ENCODE data around the gene RAB8B.

DNA sequence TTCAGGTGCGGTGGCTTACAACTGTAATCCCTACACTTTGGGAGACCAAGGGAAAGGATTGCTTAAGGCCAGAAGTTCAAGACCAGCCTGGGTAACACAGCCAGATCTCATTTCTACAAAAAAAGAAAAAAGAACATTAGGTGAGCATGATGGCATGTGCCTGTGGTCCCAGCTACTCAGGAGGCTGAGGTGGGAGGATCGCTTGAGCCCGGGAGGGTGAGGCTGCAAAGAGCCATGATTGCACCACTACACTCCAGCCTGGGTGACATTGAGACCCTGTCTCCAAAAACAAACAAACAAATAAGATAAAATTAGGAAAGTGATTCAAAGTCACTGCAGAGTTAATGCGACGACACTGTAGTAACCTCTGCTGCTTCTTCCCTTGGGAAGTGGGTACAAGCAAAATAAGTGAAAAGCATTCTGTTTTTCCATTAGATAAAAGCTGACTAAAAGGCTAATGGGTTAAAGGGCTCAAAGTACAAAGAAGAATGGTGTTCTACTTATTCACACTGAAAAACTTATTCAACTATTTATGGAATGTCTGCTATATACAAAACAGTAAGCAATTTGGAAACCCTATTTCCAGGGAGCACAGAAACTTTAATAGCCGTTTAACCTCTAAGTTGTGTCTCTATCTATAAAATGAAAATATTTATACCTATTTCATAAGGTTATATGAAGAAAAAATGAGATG, 24.1 kb upstream of the RAB8B start:
- TF ChIP-seq, protein P1, sequence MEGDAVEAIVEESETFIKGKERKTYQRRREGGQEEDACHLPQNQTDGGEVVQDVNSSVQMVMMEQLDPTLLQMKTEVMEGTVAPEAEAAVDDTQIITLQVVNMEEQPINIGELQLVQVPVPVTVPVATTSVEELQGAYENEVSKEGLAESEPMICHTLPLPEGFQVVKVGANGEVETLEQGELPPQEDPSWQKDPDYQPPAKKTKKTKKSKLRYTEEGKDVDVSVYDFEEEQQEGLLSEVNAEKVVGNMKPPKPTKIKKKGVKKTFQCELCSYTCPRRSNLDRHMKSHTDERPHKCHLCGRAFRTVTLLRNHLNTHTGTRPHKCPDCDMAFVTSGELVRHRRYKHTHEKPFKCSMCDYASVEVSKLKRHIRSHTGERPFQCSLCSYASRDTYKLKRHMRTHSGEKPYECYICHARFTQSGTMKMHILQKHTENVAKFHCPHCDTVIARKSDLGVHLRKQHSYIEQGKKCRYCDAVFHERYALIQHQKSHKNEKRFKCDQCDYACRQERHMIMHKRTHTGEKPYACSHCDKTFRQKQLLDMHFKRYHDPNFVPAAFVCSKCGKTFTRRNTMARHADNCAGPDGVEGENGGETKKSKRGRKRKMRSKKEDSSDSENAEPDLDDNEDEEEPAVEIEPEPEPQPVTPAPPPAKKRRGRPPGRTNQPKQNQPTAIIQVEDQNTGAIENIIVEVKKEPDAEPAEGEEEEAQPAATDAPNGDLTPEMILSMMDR (IDR thresholded peaks at IDR 0.05; ENCODE audit: low read depth, low read length, missing input control) = no peak
- no peak for TF ChIP-seq TAF1 (conservative IDR thresholded peaks at IDR 0.05)
- no peak for TF ChIP-seq RXRA (IDR thresholded peaks at IDR 0.05)
- no peak for TF ChIP-seq RAD21 (IDR thresholded peaks at IDR 0.05)
- no peak for TF ChIP-seq SP1 (IDR thresholded peaks at IDR 0.05)
- TF ChIP-seq EGR1 (IDR thresholded peaks at IDR 0.05; ENCODE audit: low read depth in 2 of 2) = no peak
- TF ChIP-seq, protein P2, sequence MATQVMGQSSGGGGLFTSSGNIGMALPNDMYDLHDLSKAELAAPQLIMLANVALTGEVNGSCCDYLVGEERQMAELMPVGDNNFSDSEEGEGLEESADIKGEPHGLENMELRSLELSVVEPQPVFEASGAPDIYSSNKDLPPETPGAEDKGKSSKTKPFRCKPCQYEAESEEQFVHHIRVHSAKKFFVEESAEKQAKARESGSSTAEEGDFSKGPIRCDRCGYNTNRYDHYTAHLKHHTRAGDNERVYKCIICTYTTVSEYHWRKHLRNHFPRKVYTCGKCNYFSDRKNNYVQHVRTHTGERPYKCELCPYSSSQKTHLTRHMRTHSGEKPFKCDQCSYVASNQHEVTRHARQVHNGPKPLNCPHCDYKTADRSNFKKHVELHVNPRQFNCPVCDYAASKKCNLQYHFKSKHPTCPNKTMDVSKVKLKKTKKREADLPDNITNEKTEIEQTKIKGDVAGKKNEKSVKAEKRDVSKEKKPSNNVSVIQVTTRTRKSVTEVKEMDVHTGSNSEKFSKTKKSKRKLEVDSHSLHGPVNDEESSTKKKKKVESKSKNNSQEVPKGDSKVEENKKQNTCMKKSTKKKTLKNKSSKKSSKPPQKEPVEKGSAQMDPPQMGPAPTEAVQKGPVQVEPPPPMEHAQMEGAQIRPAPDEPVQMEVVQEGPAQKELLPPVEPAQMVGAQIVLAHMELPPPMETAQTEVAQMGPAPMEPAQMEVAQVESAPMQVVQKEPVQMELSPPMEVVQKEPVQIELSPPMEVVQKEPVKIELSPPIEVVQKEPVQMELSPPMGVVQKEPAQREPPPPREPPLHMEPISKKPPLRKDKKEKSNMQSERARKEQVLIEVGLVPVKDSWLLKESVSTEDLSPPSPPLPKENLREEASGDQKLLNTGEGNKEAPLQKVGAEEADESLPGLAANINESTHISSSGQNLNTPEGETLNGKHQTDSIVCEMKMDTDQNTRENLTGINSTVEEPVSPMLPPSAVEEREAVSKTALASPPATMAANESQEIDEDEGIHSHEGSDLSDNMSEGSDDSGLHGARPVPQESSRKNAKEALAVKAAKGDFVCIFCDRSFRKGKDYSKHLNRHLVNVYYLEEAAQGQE (IDR thresholded peaks at IDR 0.05) = no peak
- TF ChIP-seq, protein P3, sequence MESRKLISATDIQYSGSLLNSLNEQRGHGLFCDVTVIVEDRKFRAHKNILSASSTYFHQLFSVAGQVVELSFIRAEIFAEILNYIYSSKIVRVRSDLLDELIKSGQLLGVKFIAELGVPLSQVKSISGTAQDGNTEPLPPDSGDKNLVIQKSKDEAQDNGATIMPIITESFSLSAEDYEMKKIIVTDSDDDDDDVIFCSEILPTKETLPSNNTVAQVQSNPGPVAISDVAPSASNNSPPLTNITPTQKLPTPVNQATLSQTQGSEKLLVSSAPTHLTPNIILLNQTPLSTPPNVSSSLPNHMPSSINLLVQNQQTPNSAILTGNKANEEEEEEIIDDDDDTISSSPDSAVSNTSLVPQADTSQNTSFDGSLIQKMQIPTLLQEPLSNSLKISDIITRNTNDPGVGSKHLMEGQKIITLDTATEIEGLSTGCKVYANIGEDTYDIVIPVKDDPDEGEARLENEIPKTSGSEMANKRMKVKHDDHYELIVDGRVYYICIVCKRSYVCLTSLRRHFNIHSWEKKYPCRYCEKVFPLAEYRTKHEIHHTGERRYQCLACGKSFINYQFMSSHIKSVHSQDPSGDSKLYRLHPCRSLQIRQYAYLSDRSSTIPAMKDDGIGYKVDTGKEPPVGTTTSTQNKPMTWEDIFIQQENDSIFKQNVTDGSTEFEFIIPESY (IDR thresholded peaks at IDR 0.05) = no peak
- TF ChIP-seq HNF4A (conservative IDR thresholded peaks at IDR 0.05) = no peak
- TF ChIP-seq NR2F2 (IDR thresholded peaks at IDR 0.05) = no peak
- TF ChIP-seq ATF3 (IDR thresholded peaks at IDR 0.05) = no peak
- TF ChIP-seq YY1 (IDR thresholded peaks at IDR 0.05) = no peak
